GM19468 (cell line): ENCODE measurements around the gene NF1.
"Not testable (repeated sequence)": the region's sequence is repeated elsewhere in the genome, so short reads cannot be mapped to it uniquely, and the experiment has no call there.

Source experiments
- ATAC-seq: cut with Tn5 transposase; IDR thresholded peaks from one replicate; pipeline ENCODE4 v1.9.1; 2021; ENCODE audit warnings: mild to moderate bottlenecking, moderate library complexity, moderate number of reproducible peaks; ENCODE audit not compliant: unreplicated experiment; ENCODE audit errors: extremely low read depth

The NF1 gene

DNA sequence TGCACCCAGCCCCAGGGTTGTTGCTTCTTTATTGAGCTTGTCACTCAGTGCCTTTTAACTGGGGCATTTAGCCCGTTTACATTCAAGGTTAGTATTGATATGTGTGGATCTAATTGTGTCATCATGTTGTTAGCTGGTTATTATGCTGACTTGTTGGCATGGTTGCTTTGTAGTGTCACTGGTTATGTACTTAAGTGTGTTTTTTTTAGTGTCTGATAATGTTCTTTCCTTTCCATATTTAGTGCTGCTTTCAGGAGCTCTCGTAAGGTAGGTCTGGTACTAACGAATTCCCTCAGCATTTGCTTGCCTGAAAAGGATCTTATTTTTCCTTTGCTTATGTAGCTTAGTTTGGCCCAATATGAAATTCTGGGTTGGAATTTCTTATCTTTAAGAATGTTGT is 33.5 kb downstream of the NF1 start:
- ATAC-seq = no peak

GRCh38 chr17:31130286-31131224 is 35.8 kb downstream of the NF1 start:
- no peak for ATAC-seq

DNA sequence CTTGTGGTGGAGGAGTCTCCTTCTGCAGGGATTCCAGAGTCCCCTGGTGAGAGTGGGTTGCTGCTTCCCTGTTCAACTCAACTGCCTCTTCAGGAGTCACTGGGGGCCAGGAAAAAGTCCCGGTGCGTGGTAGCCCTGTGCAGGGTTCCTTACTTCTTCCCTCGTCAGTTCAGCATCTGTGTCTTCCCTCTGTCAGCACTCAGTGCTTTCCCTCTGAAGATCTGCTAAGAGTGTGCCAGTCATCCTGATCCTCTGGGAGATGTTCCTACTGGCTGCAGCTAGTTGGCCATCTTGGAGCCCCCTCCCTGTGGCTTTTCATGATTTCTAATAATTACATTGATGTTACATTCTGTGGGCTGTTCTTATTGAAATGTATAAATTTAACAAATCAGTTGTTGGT is 36.5 kb downstream of the NF1 start:
- ATAC-seq = no peak

DNA sequence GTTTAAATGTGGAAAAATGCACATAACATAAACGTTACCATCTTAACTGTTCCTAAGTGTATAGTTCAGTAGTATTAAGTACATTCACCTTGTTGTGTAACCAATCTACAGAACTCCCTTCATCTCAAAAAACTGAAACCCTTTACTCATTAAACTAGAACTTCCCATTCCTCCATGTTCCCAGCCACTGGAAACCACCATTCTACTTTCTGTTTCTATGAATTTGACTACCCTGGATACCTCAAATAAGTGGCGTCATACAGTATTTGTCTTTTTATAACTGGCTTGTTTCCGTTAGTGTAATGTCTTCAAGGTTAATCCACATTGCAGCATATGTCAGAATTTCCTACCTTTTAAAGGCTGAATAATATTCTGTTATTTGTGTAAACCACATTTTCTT is 38.2 kb downstream of the NF1 start:
- ATAC-seq = no peak

DNA sequence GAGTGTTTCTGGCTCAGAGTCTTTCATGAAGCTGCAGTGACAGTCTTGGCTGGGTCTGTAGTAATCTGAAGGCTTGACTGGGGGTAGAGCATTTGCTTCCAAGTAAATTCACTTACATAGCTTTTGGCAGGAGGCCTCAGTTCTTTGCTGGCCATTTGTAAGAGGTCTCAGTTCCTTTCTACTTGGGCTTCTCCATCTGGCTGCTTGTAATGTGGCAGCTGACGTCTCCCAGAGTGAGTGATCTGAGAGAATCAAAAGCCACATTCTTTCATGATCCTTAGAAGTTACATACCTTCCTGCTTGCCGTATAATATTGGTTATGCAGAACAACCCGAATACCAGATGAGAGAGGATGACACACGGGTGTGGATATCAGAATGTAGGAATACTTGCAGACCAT is 39.8 kb downstream of the NF1 start:
- ATAC-seq = no peak

DNA sequence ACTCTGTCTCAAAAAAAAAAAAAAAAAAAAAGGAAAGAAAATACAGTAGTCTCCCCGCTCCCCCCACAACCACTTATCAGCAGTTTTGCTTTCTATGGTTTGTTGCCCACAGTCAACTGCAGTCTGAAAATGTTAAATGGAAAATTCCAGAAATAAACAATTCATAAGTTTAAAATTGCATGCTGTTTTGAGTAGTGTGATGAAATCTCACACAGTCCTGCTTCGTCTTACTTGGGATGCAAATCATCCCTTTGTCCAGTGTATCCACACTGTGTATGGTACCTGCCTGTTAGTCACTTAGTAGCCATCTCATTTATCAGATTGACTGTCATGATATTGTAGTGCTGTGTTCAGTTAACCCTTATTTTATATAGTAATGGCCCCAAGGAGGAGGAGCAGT is 41.5 kb downstream of the NF1 start:
- no peak for ATAC-seq

GRCh38 chr17:31140111-31140510 is 45.3 kb downstream of the NF1 start:
- ATAC-seq = no peak

- ATAC-seq = no peak
Measured at GRCh38 chr17:31144428-31144827, 49.7 kb downstream of the NF1 start.

- ATAC-seq = no peak
Measured at GRCh38 chr17:31144836-31145235, 50.1 kb downstream of the NF1 start.

DNA sequence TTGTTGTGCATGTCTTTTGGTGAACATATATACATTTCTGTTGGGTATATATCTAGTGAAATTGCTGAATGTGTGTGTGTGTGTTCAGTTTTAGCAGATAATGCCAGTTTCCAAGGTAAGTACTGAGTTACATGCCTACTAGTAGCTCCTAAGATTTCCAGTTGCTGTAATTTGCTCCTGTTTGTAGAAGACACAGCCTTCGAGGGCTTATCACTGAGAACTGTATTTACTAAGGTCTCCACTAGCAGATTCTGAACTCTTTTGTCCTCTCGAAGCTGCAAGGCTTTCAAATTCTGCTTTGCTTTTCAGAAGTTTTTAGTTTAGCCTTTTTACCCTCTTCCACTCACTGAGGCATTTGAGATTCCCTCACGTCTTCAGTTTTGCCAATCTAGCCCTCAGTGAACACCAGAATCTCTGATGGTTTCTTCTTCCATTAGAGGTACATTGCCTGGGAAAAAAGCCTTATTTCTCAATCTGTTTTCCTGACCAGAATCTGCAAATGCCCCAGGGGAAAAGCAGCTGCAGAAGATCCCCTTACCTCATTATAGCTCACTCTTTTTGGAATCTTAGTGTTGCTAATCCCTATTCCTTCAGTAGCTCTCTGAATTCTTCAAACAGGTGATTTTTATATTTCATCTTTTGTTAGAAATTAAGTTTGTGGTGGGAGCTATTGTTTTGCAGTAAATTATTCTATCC is 52.9 kb downstream of the NF1 start:
- no peak for ATAC-seq

GRCh38 chr17:31148205-31148604 is 53.4 kb downstream of the NF1 start:
- ATAC-seq = no peak

GRCh38 chr17:31152271-31152670 is 57.5 kb downstream of the NF1 start:
- no peak for ATAC-seq

GRCh38 chr17:31155208-31155810 is 60.5 kb downstream of the NF1 start:
- no peak for ATAC-seq

DNA sequence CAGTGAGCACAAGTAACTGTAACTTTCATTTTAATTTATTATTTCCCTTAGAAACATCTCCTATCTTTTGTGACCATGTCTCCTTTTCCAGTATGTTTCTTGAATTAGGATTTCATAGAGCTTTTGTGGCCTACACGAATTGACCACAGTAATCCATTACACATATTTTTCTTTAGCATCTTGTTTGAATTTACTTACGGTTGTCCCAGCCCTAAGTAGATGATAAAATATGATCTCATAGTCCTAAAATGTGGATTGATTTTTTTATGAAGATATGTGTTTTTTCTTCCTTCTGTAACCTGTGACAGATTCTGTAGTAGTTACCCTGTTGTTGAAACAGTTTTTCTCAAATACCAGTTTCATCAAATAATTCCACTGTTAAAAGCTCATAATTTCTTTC is 61.5 kb downstream of the NF1 start:
- no peak for ATAC-seq

GRCh38 chr17:31156864-31157263 is 62.1 kb downstream of the NF1 start:
- ATAC-seq = not testable (repeated sequence)

DNA sequence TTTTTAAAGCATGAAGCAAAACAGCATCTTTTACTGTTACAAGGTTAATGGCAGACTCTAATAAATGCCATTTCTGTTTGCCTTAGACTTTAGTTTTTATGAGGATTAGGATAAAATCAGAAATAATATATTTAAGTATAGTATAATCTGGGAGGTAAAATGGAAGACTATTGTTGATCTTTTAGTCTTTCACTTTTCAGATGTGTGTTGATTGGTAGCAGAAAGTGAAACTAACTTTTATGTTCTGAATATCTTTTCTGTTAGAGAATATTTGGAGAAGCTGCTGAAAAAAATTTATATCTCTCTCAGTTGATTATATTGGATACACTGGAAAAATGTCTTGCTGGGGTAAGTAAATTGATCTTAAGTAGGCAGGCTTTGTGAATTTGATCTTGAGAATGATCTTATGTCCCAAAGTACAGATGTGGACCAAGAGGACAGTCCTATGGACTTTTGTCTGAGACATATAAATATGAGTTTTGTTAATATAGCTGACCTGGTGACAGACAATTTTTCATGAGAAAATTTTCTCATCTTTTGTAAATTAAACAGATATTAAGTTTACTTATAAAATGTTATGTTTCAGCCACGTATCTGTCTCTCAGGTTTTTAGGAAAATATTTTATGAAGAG is 64.1 kb downstream of the NF1 start:
- ATAC-seq = no peak

- ATAC-seq = no peak
Measured at GRCh38 chr17:31163091-31163781, 68.5 kb downstream of the NF1 start.

DNA sequence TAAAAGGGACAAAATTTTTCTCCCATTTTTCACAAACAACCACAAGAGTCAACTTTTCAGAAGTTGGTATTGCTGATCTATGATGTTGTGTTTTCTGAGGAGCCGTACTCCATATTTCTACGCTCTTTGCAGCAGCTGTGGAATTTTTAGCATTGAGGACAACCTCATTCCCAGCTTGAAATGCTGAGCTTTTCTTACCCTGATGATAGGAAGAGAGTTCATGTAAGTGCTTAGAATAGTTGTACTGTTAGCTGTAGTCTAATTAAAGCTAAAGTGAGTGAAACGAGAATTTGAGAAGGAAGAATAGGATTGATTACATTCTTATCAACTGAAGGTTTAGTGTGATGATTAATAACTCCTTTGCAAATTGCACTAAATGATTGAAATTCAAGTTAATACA is 72.3 kb downstream of the NF1 start:
- ATAC-seq = no peak

GRCh38 chr17:31171701-31172100 is 76.9 kb downstream of the NF1 start:
- ATAC-seq = no peak

DNA sequence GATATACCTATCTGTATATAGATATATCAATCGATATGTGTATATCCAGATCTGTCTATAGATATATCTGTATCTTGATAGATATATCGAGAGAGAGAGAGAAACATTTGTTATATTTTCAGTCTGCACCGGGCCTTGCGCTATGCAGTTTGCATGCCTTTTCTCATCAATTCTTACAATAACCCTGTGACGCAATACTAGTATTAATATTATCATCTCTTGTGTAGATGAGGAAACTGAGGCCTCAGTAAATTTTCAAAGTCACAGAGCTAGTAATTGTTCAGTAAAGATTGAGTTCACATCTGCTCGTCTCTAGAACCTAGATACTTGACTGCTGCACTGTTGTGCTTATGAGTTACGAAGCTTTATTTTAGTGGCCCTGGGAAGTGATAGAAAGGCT is 77.6 kb downstream of the NF1 start:
- no peak for ATAC-seq
